Lower leg skin (tissue), 3 donors: ENCODE results near the gene SEMA6B.

ENCODE experiments used
- CTCF ChIP-seq, 3 donors: fragments of 450-650 bp; IDR thresholded peaks; one replicate each; pipeline ENCODE4 v1.5.1; 2016; ENCODE audit warnings: antibody characterized with exemption in 3 of 3, mild to moderate bottlenecking in 3 of 3, moderate library complexity in 2 of 3
- POLR2A ChIP-seq, 2 donors: fragments of 450-650 bp; IDR thresholded peaks; one replicate each; pipeline ENCODE4 v1.6.1; 2016 to 2017; ENCODE audit warnings: antibody characterized with exemption in 2 of 2, mild to moderate bottlenecking in 1 of 2, moderate library complexity in 1 of 2

- TF ChIP-seq CTCF (IDR thresholded peaks at IDR 0.05) (no peak), POLR2A (IDR thresholded peaks at IDR 0.05) (no peak)
Observed at GRCh38 chr19:4588291-4588761, 28.8 kb upstream of the SEMA6B start.
